H1 (cell line): Measurements from ENCODE around the gene SH2D1B. TPM values are rescaled to one million over a fixed set of nuclear protein-coding genes. Genes with fewer than 3 reads are reported as not detected.

Experiments
- ASH2L ChIP-seq: fragments of 200-600, 300-600 bp; sonication (generic); IDR thresholded peaks from one replicate; pipeline ENCODE4 v1.7.1; 2017; ENCODE audit warnings: low read length
- ZNF274 ChIP-seq: IDR thresholded peaks from 2 replicates; pipeline ENCODE4 v1.7.0; 2012; ENCODE audit warnings: low read length, borderline replicate concordance; ENCODE audit errors: extremely low read depth
- polyA plus RNA-seq, 7 experiments: library from polyadenylated mRNA; depleted of rRNA in 3 of 7; stranded (reverse) in 5 of 7; unstranded in 2 of 7; fragments of >200 nt in 5 of 7; fragments of 200-250 nt in 2 of 7; gene quantifications; 1 replicate in 5 of 7; 2 replicates in 1 of 7; 4 replicates in 1 of 7; pipeline versions ENCODE4 v1.2.1 to v1.2.3, GENCODE V29; 2011 to 2013; ENCODE audit warnings: missing spikeins in 2 of 7, mixed read lengths in 2 of 7
- total RNA-seq: library from RNA; stranded (reverse); fragmentation: NEBNext Ultra II Directional; extraction: Animal tissue kit (Norgen Biotek cat#: 25700); gene quantifications from 2 replicates; pipeline ENCODE4 v1.2.1, GENCODE V29; 2021
- TF ChIP-seq, protein P1 (sequence below): IDR thresholded peaks from 2 replicates; pipeline ENCODE4 v1.6.1; 2011; ENCODE audit warnings: low read length, improper control_type of control experiment

Gene SH2D1B
- total and polyA plus RNA-seq, 2 of the 8 experiments (the other 6 are each of a cell fraction or from before 2014, with no cell fraction given): not detected

DNA sequence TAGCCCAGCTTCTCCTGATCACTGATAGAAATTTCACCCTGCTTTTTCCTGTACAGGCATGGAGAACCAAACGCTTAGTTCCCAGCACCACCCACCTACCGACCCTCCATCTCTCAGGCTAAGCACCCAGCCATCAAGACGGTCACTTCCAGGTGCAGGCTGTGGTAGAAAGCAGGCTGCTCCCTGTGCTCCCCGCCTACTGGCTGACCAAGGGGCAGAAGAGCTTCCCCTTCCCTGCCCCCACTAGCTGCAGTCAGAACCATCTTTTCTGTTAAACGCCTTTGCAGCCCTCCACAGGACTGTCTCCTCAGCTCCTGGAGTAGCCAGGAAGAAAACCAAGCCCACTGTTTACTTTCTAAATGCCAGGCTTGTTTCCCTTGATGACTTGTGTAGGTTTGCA is 58.2 kb downstream of the SH2D1B start (continued):
- TF ChIP-seq ZNF274: no peak
- TF ChIP-seq, protein P1, sequence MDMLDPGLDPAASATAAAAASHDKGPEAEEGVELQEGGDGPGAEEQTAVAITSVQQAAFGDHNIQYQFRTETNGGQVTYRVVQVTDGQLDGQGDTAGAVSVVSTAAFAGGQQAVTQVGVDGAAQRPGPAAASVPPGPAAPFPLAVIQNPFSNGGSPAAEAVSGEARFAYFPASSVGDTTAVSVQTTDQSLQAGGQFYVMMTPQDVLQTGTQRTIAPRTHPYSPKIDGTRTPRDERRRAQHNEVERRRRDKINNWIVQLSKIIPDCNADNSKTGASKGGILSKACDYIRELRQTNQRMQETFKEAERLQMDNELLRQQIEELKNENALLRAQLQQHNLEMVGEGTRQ: no peak
- TF ChIP-seq ASH2L: no peak
